ENCODE data around the gene SLC25A22.

SLC25A22 gene

GRCh38 chr11:825366-826226, 27.5 kb upstream of the SLC25A22 start:
- DNase-seq (ENCODE audit: low read depth), result no peak
- H3K4me3 ChIP-seq (replicated peaks; ENCODE audit: low read depth, low read length), result no peak overlapping the region
- no peak for TF ChIP-seq CTCF (IDR thresholded peaks at IDR 0.05; ENCODE audit: low read length, missing control alignments)

- TF ChIP-seq CTCF (IDR thresholded peaks at IDR 0.05; ENCODE audit: low read length, missing control alignments), result no peak
- DNase-seq (ENCODE audit: low read depth), result no peak
- no peak overlapping the region for H3K4me3 ChIP-seq (replicated peaks; ENCODE audit: low read depth, low read length)
Observed at GRCh38 chr11:824942-825341, 26.9 kb upstream of the SLC25A22 start.

GRCh38 chr11:824292-824880, 26.3 kb upstream of the SLC25A22 start:
- DNase-seq (ENCODE audit: low read depth), result no peak
- no peak overlapping the region for H3K4me3 ChIP-seq (replicated peaks; ENCODE audit: low read depth, low read length)
- TF ChIP-seq CTCF (IDR thresholded peaks at IDR 0.05; ENCODE audit: low read length, missing control alignments), result no peak

DNA sequence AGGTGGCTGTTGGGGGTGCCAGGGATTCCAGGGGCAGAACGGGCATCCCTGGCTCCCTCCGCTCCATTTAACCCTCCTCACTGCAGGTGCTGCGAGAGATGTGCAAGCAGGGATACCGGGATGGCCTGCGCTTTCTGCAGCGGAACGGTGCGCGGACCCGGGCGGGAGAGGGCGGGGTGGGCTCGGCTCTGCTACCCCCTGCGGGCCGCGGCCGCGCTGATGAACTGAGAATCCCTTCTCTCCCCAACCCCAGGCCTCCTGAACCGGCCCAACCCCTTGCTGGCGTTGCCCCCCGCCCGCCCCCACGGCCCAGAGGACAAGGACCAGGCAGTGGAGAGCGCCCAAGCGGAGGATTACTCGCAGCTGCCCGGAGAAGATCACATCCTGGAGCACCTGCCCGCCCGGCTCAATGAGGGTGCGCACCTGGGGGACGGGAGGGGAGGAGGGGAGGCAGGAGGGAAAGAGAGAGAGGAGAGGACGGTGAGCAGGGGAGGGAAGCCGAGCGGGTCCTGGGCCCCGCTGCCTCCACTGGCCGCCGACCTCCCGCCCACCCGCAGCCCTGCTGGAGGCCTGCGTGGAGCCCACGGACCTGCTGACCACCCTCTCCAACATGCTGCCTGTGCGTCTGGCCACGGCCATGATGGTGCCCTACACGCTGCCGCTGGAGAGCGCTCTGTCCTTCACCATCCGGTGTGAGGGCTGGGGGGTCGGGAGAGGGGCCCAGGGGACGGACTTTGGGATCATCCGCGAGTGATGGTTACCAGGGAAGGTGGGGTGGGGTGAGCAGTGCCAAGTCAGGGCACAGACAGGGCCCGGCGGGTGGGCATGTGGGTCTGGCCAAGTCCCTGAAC, 25.6 kb upstream of the SLC25A22 start:
- DNase-seq (ENCODE audit: low read depth), result no peak
- no peak for TF ChIP-seq CTCF (IDR thresholded peaks at IDR 0.05; ENCODE audit: low read length, missing control alignments)
- H3K4me3 ChIP-seq (replicated peaks; ENCODE audit: low read depth, low read length), result no peak overlapping the region

DNA sequence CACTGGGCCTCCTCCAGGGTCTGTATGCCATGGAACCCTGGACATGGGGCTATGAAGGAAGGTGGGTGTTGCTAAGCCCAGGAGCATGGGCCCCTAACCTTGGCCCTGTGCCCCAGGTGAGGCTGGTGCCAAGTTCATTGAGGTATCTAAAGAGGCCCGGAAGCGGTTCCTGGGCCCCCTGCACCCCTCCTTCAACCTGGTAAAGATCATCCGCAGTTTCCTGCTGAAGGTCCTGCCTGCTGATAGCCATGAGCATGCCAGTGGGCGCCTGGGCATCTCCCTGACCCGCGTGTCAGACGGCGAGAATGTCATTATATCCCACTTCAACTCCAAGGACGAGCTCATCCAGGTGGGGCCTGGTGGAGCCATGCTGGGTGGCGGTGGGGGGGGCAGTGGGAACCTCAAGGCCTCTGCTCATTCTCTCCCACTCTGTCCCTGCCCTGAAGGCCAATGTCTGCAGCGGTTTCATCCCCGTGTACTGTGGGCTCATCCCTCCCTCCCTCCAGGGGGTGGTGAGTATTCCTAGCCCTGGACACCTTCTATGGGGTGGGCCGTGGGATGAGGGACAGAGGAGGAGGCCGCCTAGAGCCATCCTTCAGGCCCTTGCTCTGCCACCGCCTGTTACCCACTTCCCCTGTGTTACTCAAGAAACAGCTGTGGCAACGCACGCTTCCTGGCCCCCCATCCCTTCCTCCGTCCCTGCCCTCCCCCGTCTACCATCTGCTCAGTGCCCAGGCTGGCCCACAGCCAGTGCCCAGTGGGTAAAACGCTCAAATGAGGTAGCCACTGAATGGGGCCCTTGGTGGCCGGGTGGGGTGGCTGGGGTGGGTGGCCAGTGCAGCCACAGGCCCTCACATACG, 23.7 kb upstream of the SLC25A22 start:
- no peak overlapping the region for H3K4me3 ChIP-seq (replicated peaks; ENCODE audit: low read depth, low read length)
- TF ChIP-seq CTCF (IDR thresholded peaks at IDR 0.05; ENCODE audit: low read length, missing control alignments), result no peak
- no peak for DNase-seq (ENCODE audit: low read depth)

All from fibroblast of pulmonary artery (primary cell).